HG02938 (cell line): Measurements from ENCODE around the gene CEP250.

Source experiments
- ATAC-seq: cut with Tn5 transposase; IDR thresholded peaks from one replicate; pipeline ENCODE4 v1.9.1; 2021; ENCODE audit warnings: mild to moderate bottlenecking, moderate library complexity; ENCODE audit not compliant: unreplicated experiment

CEP250 gene, protein sequence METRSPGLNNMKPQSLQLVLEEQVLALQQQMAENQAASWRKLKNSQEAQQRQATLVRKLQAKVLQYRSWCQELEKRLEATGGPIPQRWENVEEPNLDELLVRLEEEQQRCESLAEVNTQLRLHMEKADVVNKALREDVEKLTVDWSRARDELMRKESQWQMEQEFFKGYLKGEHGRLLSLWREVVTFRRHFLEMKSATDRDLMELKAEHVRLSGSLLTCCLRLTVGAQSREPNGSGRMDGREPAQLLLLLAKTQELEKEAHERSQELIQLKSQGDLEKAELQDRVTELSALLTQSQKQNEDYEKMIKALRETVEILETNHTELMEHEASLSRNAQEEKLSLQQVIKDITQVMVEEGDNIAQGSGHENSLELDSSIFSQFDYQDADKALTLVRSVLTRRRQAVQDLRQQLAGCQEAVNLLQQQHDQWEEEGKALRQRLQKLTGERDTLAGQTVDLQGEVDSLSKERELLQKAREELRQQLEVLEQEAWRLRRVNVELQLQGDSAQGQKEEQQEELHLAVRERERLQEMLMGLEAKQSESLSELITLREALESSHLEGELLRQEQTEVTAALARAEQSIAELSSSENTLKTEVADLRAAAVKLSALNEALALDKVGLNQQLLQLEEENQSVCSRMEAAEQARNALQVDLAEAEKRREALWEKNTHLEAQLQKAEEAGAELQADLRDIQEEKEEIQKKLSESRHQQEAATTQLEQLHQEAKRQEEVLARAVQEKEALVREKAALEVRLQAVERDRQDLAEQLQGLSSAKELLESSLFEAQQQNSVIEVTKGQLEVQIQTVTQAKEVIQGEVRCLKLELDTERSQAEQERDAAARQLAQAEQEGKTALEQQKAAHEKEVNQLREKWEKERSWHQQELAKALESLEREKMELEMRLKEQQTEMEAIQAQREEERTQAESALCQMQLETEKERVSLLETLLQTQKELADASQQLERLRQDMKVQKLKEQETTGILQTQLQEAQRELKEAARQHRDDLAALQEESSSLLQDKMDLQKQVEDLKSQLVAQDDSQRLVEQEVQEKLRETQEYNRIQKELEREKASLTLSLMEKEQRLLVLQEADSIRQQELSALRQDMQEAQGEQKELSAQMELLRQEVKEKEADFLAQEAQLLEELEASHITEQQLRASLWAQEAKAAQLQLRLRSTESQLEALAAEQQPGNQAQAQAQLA (N-terminal part only)

DNA sequence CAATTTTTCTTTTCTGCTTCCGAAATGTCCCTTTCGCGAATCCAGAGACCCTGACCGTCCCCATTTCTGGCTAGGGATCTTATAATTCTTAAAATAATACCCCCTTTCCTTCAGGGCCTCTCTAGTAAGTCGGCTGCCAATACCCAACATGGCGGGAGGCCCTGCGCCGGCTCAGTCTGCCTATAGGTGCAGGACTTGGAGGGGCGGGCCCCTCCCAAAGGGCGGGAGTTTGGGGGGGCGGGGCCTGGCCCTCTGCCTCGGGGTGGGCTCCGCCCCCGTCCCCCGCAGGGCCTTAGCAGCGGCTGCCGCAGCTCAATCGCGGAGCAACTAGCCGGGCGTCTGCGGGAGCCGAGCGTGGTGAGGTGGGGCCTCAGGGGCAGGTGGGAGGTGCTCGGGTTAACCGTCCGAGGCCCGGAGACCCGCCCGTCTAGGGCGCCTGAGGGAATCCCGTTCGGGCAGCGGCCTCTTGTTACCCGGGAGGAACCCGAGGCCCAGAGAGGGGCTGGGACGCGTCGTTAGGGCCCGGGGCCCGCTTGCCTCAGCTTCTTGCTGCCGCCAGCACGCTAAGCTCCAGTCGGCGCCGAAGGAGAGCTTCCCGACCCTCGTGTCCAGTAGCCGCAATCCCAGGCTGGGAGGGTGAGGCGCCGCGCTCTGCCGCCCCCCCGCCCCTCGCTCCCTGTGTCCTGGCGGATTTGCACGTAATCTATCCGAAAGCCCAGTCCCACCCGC is at the start of gene CEP250:
Gene CEP250 (plus strand): TSS at position 718 of the 729 bp plus-strand sequence. CDS start 6,770 bp downstream, outside the sequence.
- ATAC-seq = peak; percentile 86

DNA sequence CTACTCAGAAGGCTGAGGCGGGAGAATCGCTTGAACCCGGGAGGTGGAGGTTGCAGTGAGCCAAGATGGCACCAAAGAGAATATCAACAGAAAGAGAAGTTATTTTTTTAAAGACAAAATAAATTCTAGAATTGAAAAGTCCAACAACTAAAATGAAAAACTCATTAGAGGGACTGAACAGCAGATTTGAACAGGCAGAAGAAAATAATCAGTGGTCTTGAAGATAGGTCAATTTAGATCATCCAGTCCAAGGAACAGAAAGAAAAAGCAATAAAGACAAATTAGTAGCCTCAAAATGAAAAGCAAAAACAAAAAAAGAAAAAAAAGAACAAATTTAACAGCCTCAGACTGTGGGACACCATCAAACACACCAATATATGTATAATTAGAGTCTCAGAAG is 49.6 kb upstream of the CEP250 start:
- no peak for ATAC-seq

DNA sequence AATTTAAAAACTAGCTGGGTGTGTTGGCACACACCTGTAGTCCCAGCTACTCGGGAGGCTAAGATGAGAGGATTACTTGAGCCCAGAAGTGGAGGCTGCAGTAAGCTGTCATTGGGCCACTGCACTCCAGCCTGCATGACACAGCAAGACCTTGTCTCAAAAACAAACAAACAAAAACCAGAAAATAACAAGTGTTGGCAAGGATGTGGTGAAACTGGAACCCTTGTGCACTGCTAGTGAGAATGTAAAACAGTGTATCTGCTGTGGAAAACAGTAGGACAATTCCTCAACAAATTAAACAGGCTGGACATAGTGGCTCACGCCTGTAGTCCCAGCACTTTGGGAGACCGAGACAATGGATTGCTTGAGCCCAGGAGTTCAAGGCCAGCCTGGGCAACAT is 47.1 kb upstream of the CEP250 start:
- ATAC-seq = no peak

DNA sequence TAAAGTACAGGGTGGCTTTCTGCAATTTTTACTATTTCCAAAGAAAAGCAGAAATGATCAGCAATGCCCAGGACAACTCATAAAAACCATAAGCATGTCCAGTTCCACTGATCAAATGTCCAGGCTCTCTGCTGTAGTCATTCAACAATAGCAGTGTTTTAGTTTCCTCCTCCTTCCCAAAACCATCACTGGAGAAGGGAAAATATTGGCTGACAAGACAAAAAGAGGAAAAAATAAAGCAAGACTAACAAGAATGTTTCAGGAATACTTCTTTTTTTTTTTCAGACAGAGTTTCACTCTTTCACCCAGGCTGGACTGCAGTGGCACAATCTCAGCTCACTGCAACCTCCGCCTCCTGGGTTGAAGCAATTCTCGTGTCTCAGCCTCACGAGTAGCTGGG is 45.9 kb upstream of the CEP250 start:
- ATAC-seq = no peak

DNA sequence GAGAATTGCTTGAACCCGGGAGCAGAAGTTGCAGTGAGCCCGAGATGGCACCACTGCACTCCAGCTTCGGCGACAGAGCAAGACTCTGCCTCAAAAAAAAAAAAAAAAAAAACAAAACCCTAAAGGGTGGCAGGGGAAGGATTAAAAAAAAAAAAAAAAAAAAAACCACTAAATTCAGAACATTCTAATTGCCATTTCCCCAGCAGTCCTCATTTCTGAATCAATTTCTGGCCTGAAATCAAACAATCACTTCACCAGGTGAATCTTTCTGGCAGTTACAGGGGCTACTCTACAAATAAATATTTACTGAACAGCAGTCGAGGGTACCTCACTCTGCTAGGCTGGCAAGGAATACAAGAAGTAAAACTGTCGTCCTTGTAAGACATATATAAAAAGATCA is 44.8 kb upstream of the CEP250 start:
- no peak for ATAC-seq

DNA sequence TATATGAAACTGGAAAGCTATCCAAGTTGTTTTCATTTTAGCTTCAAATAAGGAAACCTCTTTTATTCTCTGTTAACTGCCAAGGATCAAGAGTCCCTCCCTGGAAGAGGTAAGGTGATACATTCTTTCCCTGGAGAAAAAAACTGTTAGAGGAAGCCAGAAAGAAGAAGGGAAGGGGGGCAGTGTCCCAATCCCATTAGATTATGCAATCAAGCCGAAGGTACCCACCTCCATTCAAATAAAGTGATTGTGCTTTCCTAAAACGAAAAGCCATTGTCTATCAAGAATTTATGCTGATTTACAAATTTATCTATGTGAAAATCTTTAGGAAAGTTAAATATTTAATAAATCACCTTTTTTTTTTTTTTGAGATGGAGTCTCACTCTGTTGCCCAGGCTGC is 34.1 kb upstream of the CEP250 start:
- ATAC-seq = no peak

DNA sequence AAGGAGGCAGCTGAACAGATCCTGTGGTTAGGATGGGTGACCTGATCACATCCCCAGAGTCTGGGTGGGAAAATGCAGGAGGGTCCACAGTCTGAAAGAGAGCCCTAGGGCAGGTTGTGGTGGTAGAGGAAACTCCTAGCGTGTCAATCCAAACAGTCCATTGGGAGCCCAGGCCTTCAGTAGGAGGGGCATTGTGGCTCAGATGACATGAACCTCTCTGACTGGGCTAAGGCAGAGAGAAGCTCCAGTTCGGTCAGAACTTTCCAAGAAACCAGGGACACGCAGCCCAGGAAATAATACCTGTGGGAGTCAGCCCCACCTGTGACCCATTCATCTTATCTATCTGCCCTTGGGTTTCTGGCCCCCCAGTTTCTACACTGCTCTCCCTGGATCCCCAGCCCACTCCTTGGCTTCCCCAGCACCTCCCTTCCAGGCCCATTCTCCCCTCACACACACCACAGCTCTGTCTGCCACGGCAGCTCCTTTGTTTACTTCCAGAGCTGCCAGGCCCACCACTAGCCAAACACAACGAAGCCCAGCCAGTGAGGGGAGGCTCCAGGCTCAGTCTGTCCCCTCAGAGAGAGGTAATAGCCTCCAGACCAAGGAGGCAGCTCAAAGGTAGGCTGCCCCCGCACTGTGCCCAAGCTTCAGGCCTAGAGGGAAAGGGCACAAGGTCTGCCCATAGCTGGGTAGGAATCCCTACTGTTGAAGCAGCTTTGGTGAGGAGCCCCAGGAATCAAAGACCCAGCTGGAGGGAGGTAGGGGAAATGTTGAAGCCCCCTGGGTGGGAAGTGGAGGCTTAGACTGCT is 23.6 kb upstream of the CEP250 start:
- ATAC-seq = no peak

DNA sequence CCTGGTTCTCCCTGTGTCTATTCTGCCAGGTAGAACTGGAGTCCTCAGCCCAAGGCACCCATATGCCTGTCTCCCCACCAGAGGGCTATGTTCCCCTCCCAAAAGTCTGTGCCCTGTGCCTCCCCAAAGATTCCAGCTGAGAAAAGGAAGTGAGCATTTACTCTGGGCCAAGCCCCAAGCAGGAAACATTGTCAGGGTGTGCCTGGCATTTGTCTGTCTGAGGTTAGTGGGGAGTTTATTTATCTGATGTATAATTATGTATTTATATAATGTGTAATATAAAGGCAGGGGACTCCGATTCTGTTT is 23.0 kb upstream of the CEP250 start:
- ATAC-seq = no peak

DNA sequence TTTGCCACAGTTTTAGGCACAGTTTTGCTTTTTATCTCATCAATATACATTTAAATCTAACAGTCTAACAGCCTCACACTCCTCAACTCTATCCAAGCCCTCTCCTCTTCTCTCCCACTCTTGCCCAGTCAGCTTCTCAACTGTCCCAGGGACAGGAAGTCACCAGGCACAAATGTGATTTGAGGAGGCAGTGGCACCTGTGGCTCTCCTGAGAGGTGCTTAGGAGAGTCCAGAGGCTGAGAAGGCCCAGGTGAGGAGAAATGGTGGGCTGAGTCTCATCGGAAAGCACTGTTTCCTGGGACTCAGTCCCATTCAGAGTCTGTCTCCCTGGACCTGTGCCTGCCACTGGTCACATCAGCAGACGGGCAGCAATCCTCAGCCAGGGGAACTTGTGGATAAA is 22.1 kb upstream of the CEP250 start:
- no peak for ATAC-seq

DNA sequence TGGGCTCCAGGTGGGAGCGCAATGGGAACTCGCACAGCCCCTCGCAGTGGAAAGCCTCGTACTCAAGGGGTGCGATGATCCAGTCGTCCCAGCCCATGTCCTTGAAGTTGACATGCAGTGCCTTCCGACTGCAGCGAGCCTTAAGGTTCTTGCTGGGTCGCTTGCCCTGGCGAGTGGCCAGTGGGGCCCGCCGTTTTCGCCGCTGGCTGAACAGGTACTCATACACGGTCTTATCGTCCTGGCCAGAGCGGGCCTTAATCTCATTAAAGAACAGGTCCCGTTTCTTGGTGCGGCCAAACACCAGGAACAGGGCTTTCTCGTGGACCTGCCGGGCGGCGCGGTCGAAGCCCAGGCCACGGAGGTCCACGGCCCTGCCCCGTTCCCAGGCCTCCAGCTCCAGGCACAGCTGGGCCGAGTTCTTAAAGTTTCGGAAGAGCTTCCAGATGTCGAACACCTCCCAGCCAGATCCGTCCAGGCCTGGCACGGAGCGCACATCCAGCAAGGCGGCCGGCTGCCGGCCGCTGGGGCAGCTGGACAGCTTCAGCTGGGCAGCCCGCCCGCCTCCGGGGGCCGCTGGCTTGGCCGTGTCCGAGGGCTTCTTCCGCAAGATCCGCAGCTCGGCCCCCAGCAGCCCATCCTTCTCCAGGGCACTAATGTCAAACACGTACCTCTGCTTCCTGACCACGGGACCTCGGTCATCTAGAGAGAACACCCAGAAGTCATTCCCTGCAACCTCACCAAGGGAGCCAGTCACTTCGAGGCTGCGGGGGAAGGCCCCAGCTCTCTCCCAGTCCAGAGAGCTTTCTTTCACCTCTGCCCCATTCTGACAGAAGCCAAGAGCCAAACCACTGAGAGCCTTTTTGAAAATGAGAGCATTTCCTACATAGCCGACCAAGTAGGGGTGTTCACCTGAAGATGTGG is 21.1 kb upstream of the CEP250 start:
- no peak for ATAC-seq

DNA sequence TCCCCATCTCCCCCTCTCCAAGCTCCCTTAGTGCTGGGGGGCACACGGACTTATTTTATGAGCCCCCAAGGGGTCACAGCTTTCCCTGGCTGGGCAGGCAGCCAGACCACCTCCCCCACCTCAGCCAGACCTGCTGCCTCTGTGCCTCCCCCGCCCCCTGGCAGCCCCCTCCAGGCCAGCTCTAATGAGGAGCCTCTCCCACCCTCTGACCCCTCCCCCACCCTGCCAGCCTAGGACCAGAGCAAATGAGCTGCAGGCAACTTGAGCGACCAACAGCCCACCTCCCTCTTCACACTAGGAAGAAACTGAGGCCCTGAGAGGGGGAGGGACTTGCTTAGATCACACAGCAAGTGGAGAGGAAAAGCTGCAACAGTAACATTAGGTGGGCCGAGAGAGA is 19.2 kb upstream of the CEP250 start:
- no peak for ATAC-seq

DNA sequence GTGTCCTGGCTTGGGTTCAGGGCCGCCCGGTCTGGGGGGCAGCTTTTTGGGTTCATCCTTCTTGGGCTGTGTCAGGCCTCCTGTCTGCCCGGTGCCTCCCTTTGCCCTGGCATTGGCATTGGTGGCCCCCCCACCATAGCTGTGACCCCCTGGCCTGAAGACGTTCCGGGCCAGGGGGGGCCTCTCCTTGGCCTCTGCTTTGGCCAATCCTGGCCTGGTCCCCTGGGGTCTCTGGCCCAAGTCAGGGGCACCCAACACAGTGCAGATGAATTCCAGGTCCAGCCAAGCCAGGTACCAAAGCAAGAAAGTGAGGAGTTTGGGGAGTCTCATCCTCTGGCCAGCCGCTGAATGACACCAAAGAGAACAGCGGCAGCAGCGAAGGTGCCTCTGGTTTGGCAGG is 17.8 kb upstream of the CEP250 start:
- no peak for ATAC-seq

DNA sequence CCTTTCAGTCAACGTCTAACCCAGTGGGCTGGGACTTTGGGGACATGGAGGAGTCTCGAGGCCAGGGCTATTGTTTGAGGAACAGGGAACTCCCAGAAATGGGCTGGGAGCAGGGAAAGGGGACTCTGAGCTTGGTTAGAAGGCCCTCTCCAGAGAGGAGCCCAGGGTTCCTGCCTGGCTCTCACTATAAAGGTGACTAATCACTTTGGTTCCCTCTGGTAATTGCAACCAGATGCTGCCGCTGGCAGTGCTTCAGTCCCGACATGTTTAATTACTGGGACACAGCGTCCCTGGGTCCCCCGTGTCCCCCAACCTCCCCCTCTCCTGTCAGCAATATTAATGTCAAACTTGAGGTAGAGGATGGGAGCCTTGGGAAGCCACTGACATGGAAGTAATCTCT is 12.4 kb upstream of the CEP250 start:
- no peak for ATAC-seq

DNA sequence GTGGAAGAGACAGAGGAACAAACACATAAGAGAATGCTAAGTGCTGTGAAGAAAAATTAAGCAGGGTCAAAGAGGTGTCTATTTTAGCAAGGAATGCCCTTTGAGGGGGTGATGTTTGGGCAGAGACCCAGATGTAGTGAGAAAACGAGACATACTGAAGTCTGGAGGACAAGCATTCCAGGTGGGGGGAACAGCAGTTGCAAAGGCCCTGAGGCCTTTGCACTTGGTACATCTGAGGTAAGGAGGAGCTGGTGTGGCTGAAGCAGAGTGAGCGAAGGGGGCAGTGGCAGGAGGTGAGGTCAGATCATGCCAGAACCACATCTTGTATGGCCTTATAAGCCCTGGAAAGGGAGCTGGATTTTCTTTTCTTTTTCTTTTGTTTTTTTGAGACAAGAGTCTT is 11.2 kb upstream of the CEP250 start:
- no peak for ATAC-seq

DNA sequence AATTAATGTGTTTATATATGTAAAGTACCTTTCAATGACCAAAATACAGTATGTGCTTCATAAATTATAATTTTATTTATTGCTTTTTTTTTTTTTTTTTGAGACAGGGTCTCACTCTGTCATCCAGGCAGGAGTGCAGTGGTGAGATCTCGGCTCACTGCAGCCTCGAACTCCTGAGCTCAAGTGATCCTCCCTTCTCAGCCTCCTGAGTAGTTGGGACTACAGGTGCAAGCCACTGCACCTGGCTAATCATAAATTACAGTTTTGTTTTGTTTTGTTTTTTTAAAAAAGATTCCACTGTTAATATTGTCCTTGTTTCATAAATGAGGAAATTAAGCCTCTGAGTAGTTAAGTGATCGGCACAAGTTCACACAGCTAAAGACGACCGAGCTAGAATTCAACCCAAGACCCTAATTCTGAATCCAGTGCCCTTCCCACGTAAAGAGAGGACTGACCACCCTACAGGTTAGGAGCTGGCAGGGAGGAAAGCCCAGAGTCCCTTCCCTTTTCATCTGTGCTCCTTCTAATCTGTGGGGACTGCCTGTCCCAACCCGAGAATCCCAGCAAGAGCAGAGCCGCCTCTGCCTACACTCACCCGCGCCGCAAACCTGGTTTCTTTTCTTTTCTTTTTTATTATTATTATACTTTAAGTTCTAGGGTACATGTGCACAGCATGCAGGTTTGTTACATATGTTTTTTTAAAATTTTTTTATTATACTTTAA is 8.9 kb upstream of the CEP250 start:
- ATAC-seq = no peak

DNA sequence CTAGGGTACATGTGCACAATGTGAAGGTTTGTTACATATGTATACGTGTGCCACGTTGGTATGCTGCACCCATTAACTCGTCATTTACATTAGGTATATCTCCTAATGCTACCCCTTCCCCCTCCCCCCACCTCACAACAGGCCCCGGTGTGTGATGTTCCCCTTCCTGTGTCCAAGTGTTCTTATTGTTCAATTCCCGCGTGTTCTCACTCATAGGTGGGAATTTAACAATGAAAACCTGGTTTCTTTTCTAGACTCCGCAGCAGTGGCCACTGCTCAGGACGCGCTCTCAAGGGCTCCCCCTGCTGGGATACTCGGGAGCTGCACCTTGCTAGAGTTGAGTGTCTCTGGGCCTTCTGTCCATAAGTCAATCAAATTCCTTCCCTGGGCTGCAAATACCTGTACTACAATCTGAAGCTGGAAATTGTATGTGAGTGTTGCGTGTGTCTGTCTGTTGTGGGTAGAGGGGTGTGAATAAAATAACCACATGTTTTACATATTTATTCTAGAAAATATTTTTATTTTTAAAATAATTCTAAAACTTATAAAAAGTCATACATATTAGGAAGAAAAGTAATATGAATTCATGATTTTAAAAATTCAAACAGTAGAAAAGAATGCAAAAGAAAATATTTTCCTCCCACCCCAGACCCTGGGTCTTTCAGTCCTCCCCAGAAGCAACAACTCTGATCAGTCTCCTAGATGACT is 8.2 kb upstream of the CEP250 start:
- ATAC-seq = no peak

DNA sequence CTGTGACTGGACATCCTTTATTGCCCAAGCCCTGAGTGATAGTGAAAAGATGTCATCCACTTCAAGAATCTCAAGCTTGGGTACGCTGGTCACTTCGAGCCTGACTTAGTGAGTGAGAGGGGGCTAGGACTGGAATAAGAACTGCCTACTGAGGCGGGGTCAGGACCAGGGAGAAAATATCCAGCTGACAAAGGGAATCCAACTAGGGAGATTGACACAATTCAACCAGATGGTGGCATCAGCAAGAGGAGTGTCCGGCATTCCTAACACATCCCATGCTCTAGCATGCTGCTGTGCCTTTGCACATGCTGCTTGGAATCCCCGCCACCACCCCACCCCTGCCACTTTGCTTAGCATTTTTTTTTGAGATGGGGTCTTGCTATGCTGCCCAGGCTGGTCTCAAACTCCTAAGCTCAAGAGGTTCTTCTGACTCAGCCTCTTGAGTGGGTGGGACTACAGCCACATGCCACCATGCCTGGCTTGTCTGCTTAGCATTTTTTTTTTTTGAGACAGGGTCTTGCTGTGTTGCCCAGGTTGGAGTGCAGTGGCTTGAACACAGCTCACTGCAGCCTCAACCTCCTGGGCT is 6.5 kb upstream of the CEP250 start:
- ATAC-seq = no peak
